GM23338 (cell line): Measurements from ENCODE around the gene TATDN3.

Experiments used
- CREB1 ChIP-seq: fragments of 250-450 bp; sonication (Bioruptor Pico); IDR thresholded peaks from 2 replicates; pipeline ENCODE4 v1.5.0; 2020; ENCODE audit warnings: low read depth, mild to moderate bottlenecking, moderate library complexity
- EZH2 ChIP-seq: fragments of 200-600 bp; sonication (generic); IDR thresholded peaks from one replicate; pipeline ENCODE4 v1.8.0; 2017; ENCODE audit warnings: antibody characterized with exemption, mild to moderate bottlenecking, low read depth; ENCODE audit not compliant: unreplicated experiment
- EZH2phosphoT487 ChIP-seq: fragments of 200-600 bp; sonication (generic); IDR thresholded peaks from one replicate; pipeline ENCODE4 v1.8.1; 2018; ENCODE audit warnings: antibody characterized with exemption; ENCODE audit not compliant: unreplicated experiment
- JUNB ChIP-seq: IDR thresholded peaks from one replicate; pipeline ENCODE4 v1.6.1; 2016; ENCODE audit warnings: antibody characterized with exemption; ENCODE audit not compliant: unreplicated experiment
- NANOG ChIP-seq: IDR thresholded peaks from 2 replicates; pipeline ENCODE4 v1.6.1; 2016; ENCODE audit warnings: antibody characterized with exemption, borderline replicate concordance
- POLR2AphosphoS5 ChIP-seq: IDR thresholded peaks from 2 replicates; pipeline ENCODE4 v1.6.1; 2016; ENCODE audit warnings: antibody characterized with exemption, low read depth
- ZNF114 ChIP-seq: fragments of 250-450 bp; sonication (Bioruptor Pico); IDR thresholded peaks from 2 replicates; pipeline ENCODE4 v1.5.0; 2020; ENCODE audit warnings: mild to moderate bottlenecking, moderate library complexity
- ZNF331 ChIP-seq: fragments of 250-450 bp; sonication (Bioruptor Pico); IDR thresholded peaks from 2 replicates; pipeline ENCODE4 v1.5.0; 2020; ENCODE audit warnings: low read depth, mild to moderate bottlenecking, moderate library complexity
- TF ChIP-seq, protein P1 (sequence below), 2 experiments: fragments of 200-600 bp in 1 of 2; sonication (generic) in 1 of 2; conservative IDR thresholded peaks; 2 replicates each; pipeline versions ENCODE4 v1.5.1 to v1.6.1; 2016 to 2017; ENCODE audit warnings: antibody characterized with exemption in 2 of 2, low read depth in 2 of 2, mild to moderate bottlenecking in 2 of 2, moderate library complexity in 1 of 2
- TF ChIP-seq, protein P2 (sequence below): IDR thresholded peaks from one replicate; pipeline ENCODE4 v1.6.1; 2018; ENCODE audit warnings: antibody characterized with exemption; ENCODE audit not compliant: unreplicated experiment
- TF ChIP-seq, protein P3 (sequence below): fragments of 250-450 bp; sonication (Bioruptor Pico); IDR thresholded peaks from 2 replicates; pipeline ENCODE4 v1.5.0; 2020; ENCODE audit warnings: mild to moderate bottlenecking, moderate library complexity
- TF ChIP-seq, protein P4 (sequence below): IDR thresholded peaks from 2 replicates; pipeline ENCODE4 v1.6.1; 2016; ENCODE audit warnings: antibody characterized with exemption

DNA sequence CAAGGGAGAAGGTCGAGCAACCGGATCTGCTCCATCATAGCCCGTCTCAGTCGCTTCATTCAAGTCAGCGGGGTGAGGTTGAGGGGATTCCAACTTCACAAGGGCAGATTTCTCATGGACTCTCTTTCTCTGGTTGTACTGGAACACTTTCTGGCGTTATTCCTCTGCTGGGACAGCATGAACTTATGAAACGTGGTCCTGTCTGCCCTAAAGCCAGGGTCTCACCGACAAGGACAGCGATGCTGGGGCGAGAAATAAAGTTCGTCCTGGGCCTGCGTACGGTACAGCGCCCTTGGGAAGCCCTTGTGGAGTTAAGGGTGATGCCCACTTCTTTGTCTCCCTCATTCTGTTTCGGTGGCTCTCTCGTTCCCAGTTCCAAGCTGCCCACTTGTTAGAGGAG is 65.1 kb downstream of the TATDN3 start:
- TF ChIP-seq POLR2AphosphoS5 (no peak; the same call in 1 of the 2 replicates), CREB1 (CRISPR knock-in tag) (no peak), JUNB (no peak), EZH2 (no peak), EZH2phosphoT487 (no peak), ZNF114 (CRISPR knock-in tag) (no peak), ZNF331 (CRISPR knock-in tag) (no peak), NANOG (no peak)
- TF ChIP-seq, protein P1, sequence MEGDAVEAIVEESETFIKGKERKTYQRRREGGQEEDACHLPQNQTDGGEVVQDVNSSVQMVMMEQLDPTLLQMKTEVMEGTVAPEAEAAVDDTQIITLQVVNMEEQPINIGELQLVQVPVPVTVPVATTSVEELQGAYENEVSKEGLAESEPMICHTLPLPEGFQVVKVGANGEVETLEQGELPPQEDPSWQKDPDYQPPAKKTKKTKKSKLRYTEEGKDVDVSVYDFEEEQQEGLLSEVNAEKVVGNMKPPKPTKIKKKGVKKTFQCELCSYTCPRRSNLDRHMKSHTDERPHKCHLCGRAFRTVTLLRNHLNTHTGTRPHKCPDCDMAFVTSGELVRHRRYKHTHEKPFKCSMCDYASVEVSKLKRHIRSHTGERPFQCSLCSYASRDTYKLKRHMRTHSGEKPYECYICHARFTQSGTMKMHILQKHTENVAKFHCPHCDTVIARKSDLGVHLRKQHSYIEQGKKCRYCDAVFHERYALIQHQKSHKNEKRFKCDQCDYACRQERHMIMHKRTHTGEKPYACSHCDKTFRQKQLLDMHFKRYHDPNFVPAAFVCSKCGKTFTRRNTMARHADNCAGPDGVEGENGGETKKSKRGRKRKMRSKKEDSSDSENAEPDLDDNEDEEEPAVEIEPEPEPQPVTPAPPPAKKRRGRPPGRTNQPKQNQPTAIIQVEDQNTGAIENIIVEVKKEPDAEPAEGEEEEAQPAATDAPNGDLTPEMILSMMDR (conservative IDR thresholded peaks at IDR 0.05; ENCODE audit: low read depth in 2 of 2), result no peak
- TF ChIP-seq, protein P2, sequence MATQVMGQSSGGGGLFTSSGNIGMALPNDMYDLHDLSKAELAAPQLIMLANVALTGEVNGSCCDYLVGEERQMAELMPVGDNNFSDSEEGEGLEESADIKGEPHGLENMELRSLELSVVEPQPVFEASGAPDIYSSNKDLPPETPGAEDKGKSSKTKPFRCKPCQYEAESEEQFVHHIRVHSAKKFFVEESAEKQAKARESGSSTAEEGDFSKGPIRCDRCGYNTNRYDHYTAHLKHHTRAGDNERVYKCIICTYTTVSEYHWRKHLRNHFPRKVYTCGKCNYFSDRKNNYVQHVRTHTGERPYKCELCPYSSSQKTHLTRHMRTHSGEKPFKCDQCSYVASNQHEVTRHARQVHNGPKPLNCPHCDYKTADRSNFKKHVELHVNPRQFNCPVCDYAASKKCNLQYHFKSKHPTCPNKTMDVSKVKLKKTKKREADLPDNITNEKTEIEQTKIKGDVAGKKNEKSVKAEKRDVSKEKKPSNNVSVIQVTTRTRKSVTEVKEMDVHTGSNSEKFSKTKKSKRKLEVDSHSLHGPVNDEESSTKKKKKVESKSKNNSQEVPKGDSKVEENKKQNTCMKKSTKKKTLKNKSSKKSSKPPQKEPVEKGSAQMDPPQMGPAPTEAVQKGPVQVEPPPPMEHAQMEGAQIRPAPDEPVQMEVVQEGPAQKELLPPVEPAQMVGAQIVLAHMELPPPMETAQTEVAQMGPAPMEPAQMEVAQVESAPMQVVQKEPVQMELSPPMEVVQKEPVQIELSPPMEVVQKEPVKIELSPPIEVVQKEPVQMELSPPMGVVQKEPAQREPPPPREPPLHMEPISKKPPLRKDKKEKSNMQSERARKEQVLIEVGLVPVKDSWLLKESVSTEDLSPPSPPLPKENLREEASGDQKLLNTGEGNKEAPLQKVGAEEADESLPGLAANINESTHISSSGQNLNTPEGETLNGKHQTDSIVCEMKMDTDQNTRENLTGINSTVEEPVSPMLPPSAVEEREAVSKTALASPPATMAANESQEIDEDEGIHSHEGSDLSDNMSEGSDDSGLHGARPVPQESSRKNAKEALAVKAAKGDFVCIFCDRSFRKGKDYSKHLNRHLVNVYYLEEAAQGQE, result no peak
- TF ChIP-seq, protein P3, sequence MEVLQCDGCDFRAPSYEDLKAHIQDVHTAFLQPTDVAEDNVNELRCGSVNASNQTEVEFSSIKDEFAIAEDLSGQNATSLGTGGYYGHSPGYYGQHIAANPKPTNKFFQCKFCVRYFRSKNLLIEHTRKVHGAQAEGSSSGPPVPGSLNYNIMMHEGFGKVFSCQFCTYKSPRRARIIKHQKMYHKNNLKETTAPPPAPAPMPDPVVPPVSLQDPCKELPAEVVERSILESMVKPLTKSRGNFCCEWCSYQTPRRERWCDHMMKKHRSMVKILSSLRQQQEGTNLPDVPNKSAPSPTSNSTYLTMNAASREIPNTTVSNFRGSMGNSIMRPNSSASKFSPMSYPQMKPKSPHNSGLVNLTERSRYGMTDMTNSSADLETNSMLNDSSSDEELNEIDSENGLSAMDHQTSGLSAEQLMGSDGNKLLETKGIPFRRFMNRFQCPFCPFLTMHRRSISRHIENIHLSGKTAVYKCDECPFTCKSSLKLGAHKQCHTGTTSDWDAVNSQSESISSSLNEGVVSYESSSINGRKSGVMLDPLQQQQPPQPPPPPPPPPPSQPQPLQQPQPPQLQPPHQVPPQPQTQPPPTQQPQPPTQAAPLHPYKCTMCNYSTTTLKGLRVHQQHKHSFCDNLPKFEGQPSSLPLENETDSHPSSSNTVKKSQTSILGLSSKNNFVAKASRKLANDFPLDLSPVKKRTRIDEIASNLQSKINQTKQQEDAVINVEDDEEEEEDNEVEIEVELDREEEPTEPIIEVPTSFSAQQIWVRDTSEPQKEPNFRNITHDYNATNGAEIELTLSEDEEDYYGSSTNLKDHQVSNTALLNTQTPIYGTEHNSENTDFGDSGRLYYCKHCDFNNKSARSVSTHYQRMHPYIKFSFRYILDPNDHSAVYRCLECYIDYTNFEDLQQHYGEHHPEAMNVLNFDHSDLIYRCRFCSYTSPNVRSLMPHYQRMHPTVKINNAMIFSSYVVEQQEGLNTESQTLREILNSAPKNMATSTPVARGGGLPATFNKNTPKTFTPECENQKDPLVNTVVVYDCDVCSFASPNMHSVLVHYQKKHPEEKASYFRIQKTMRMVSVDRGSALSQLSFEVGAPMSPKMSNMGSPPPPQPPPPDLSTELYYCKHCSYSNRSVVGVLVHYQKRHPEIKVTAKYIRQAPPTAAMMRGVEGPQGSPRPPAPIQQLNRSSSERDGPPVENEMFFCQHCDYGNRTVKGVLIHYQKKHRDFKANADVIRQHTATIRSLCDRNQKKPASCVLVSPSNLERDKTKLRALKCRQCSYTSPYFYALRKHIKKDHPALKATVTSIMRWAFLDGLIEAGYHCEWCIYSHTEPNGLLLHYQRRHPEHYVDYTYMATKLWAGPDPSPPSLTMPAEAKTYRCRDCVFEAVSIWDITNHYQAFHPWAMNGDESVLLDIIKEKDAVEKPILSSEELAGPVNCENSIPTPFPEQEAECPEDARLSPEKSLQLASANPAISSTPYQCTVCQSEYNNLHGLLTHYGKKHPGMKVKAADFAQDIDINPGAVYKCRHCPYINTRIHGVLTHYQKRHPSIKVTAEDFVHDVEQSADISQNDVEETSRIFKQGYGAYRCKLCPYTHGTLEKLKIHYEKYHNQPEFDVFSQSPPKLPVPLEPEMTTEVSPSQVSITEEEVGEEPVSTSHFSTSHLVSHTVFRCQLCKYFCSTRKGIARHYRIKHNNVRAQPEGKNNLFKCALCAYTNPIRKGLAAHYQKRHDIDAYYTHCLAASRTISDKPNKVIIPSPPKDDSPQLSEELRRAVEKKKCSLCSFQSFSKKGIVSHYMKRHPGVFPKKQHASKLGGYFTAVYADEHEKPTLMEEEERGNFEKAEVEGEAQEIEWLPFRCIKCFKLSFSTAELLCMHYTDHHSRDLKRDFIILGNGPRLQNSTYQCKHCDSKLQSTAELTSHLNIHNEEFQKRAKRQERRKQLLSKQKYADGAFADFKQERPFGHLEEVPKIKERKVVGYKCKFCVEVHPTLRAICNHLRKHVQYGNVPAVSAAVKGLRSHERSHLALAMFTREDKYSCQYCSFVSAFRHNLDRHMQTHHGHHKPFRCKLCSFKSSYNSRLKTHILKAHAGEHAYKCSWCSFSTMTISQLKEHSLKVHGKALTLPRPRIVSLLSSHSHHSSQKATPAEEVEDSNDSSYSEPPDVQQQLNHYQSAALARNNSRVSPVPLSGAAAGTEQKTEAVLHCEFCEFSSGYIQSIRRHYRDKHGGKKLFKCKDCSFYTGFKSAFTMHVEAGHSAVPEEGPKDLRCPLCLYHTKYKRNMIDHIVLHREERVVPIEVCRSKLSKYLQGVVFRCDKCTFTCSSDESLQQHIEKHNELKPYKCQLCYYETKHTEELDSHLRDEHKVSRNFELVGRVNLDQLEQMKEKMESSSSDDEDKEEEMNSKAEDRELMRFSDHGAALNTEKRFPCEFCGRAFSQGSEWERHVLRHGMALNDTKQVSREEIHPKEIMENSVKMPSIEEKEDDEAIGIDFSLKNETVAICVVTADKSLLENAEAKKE (CRISPR knock-in tag), result no peak
- TF ChIP-seq, protein P4, sequence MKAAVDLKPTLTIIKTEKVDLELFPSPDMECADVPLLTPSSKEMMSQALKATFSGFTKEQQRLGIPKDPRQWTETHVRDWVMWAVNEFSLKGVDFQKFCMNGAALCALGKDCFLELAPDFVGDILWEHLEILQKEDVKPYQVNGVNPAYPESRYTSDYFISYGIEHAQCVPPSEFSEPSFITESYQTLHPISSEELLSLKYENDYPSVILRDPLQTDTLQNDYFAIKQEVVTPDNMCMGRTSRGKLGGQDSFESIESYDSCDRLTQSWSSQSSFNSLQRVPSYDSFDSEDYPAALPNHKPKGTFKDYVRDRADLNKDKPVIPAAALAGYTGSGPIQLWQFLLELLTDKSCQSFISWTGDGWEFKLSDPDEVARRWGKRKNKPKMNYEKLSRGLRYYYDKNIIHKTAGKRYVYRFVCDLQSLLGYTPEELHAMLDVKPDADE, result no peak
